GM20000 (cell line): ENCODE measurements around the gene PCTP.

Experiments
- DNase-seq: peaks from one replicate; pipeline ENCODE4 v3.0.0; 2012; ENCODE audit warnings: low spot score
- TF ChIP-seq, protein P1 (sequence below): IDR thresholded peaks from 2 replicates; pipeline ENCODE4 v1.5.1; 2012; ENCODE audit warnings: mild to moderate bottlenecking, control low read depth; ENCODE audit errors: extremely low read depth, missing control alignments

PCTP gene

DNA sequence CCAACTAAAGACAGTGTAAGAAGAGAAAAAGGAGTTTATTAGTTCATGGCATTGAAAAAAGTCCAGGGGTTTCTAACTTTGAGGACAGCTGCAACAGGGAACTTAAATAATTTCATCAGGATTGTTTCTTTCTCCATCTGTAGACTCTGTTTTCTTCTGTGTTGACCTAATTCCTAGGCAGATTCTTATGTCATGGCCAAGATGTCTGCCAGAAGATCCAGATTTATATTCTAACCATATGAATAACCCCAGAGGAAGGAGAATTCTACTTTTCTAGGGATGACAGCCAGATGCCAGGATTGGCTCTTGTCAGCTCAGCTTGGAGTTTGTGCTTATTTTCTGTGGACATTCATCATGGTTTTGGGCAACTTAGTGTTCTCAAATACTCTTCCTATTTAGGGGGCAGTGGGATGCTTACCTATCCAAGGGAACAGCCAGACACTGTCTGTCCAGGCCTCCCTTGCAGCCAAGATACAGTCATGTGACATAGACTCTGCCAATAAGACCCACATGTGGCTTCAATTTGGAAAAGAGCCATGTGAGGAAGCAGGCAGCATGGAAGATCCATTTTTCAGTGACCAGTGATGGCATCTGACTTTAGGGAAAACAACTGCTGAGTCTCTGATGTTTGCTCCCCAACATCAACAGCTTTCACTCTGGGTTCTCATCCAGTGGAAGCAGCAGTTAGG lies 18.2 kb downstream of the PCTP start:
- TF ChIP-seq, protein P1, sequence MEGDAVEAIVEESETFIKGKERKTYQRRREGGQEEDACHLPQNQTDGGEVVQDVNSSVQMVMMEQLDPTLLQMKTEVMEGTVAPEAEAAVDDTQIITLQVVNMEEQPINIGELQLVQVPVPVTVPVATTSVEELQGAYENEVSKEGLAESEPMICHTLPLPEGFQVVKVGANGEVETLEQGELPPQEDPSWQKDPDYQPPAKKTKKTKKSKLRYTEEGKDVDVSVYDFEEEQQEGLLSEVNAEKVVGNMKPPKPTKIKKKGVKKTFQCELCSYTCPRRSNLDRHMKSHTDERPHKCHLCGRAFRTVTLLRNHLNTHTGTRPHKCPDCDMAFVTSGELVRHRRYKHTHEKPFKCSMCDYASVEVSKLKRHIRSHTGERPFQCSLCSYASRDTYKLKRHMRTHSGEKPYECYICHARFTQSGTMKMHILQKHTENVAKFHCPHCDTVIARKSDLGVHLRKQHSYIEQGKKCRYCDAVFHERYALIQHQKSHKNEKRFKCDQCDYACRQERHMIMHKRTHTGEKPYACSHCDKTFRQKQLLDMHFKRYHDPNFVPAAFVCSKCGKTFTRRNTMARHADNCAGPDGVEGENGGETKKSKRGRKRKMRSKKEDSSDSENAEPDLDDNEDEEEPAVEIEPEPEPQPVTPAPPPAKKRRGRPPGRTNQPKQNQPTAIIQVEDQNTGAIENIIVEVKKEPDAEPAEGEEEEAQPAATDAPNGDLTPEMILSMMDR = no peak
- no peak for DNase-seq

DNA sequence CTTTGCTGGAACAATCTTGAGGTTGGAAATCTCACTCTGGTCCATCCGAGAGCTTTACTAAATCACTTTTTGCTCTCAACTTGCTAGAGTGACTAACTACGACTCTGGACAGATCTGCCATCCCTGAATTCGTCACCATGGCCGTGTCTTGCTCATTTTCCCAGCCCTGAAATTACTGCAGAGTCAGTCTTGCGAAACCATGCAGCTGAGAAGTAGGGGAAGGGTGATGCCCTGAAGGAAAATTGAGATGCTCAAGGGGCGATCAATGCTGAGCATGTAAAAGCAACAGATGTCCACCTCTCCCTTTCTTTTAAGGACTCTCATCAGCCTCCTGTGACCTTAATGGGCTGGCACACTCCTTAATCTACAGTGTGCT lies 18.8 kb downstream of the PCTP start:
- no peak for DNase-seq

DNA sequence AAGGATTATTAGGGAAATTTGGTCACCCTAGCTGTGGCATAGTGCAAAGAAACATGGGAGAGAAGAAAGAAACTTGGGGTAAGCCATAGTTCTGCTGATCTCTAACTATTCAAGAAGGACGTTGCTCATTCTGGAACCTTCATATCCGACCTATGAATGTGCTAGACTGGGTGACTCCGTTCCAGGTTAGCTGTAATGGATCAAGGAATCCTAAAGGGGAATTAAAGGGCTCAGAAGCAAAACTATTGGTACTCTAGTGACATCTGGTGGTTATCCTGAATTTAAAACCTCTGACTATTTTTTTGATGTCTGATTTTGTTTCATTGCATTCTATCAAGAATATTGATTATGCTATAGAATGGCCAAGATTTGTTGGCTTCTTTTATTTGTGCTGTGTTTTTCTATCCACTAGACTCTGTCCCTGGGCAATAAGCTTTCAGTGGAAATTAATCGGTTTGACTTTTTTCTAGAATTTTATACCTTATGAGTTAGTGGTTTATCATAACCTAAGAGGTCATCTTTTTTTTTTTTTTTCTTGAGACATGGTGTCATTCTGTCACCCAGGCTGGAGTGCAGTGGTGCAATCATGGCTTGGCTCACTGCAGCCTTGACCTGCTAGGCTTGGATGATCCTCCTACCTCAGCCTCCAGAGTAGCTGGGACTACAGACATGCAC lies 19.5 kb downstream of the PCTP start:
- peak; percentile 38 for DNase-seq
- TF ChIP-seq, protein P1 = no peak

More for the DNA sequence above, 18.8 kb downstream of the PCTP start:
- TF ChIP-seq, protein P1 = no peak

DNA sequence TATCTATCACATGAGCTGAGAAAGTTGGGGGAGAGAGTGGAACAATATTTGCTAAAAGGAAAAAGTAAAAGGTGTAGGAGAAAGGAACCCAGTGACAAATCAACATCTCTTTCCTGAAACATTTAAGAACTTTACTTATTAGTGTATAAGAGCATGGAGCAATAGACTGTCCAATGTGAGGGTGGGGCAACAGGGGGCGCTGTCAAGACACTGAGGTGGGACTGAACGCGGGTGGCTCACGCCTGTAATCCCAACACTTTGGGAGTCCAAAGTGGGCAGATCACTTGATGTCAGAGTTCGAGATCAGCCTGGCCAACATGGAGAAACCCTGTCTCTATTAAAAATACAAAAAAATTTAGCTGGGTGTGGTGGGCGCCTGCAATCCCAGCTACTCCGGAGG lies 21.2 kb downstream of the PCTP start:
- no peak for DNase-seq
- TF ChIP-seq, protein P1 = no peak

DNA sequence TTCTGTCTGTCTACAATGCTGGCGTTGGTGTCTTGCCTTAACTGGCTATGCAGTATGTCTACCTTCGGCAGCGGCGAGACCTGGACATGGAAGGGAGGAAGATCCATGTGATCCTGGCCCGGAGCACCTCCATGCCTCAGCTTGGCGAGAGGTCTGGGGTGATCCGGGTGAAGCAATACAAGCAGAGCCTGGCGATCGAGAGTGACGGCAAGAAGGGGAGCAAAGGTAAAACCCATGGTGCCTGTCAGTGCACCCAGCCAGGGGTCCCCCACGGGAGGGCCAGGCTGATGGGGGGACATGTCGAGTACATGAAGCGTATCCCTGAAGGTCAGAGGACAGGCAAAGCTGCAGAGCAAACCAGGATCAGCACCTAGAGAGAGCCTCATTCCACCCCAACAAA lies 22.8 kb downstream of the PCTP start:
- TF ChIP-seq, protein P1 = no peak
- no peak for DNase-seq

DNA sequence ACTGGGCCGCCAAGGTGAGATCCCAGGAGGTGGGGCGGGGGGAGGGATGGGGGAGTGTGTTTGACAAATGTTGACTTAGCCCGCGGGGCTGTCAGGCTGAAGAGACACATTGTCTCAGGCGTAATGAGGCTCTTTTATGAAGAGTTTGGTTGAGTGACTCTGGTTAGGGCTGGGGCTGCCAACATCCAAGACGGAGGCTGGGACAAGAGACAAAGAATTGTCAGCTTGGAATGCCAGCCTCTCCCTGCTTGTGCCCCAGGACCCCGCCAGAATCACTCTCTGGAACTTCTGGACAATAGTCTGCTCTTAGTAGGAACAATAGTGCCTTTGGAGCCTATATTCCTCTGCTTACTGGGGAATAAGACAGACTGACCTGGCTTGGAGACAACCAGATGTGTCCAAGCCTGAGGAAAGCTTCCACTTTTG lies 24.0 kb downstream of the PCTP start:
- no peak for DNase-seq
- TF ChIP-seq, protein P1 = no peak

DNA sequence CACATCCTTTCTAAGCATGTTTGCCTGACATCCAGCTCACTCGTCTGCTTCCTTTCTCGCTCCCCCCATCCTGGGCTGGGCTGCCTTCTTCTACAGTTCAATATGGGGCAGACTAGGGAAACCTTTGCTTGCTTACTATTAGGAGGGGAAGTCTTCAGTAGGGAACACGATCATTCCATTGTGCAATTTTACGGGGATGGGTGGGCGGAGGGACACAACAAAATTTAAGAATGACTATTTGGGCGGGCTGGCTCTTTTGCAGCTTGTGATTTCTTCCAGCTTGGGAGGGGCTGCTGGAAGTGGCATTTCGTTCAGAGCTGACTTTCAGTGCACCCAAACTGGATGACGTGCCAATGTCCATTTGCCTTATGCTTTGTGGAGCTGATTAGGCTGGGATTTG lies 25.4 kb downstream of the PCTP start:
- DNase-seq = no peak
- TF ChIP-seq, protein P1 = no peak
